ENCODE data around the gene PTCD2.
"Not testable (repeated sequence)": the region's sequence is repeated elsewhere in the genome, so short reads cannot be mapped to it uniquely, and the experiment has no call there.

PTCD2 gene

GRCh38 chr5:72386639-72387038 lies 66.5 kb downstream of the PTCD2 start:
- peak; percentile 17 for DNase-seq

DNA sequence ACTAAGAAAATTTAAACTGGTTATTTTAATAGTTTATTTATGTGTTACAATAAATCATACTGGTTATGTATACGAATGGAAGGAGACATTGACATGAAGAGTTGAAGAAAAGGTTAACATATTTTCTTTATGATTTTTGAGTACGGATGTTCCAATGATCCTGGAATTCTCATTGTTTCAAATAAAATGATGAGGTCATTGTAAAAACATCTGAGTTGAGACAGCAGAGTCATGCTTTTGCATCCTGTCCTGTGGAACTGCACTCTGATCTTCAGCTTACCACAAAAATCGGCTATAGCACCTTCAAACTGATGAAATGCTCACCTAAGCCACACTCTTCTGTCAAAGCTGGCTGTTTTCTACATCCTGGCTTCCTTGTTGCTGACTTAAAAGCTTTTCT lies 67.8 kb downstream of the PTCD2 start:
- no peak for DNase-seq

DNA sequence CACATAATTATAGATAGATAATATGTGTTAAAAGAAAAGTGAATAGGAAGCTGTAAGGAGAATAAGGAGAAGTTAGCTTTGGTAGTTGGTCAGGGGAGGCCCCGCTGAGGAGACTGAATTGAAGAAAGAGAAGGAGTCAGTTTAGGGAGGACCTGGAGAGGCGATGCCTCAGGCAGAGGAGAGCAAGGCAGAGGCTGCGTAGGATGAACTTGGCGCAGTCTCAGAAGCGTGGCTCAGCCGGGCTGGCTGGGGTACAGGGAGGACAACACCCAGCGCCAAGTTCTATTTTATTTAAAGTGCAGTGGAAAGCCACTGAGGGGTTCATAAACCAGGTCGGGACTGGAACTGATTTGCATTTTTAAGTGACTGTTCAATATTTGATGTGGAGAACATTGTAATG lies 68.5 kb downstream of the PTCD2 start:
- DNase-seq, result no peak

DNA sequence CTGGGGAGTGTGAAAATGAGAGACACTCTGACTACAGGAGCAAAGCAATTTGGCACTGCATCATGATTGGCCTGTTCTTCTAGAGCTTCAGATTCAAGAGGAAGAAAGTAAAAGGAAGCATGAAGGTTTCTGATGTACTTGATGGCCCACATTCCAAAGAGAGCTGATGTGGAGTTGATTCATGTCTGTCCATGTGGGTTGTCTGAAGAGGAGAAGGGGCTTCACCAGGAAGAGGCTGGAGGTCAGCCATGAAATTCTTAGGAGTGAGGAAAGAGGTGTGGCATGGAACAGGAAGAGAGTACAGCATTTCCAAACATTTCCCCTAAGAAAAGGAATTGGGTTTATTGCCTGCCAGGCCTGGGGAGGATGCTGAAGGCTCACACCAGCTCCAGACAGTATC lies 70.7 kb downstream of the PTCD2 start:
- DNase-seq, result no peak

DNA sequence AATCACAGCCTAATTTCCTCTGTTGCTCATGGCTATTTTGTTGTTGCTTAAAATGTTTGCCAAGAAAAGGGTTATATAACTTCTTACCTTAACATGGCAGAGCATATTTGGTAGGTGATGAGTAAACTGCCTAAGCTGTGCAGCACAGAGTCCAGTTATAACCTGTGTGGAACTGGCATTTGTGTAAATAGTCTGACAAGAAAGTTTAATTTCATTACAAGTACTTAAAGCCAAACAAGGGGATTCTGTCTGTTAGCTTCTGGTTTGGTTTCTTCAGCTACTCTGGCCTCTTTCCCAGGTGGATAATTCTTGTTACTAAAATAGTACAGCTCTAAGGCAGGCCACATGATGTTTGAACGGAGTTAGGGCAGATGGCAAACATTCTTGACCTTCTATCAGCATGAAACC lies 72.2 kb downstream of the PTCD2 start:
- DNase-seq, result no peak

GRCh38 chr5:72393052-72393451 lies 72.9 kb downstream of the PTCD2 start:
- DNase-seq, result no peak

- peak; percentile 52 for DNase-seq
These were observed 74.5 kb downstream of the PTCD2 start for GRCh38 chr5:72394688-72395087.

DNA sequence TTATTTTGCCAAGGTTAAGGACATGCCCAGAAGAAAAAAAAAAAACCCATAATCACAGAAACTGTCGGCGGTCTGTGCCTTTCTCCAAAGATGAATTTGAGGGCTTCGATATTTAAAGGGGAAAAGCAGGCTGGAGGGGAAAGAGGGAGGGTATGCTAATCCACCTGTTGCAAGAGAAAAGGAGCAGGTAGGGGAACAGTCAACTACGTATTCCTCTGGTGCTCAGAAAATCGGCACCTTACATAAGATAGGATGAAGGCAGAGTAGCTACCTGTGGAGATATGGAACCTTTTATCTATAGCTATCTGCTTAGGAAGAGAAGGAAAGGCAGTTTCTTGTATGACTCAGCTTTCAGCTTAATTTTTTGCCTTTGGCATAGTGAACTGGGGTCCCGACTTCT lies 77.7 kb downstream of the PTCD2 start:
- no peak for DNase-seq

- no peak for DNase-seq
These were observed 80.8 kb downstream of the PTCD2 start for GRCh38 chr5:72400950-72401349.

GRCh38 chr5:72402381-72402890 lies 82.3 kb downstream of the PTCD2 start:
- no peak for DNase-seq

DNA sequence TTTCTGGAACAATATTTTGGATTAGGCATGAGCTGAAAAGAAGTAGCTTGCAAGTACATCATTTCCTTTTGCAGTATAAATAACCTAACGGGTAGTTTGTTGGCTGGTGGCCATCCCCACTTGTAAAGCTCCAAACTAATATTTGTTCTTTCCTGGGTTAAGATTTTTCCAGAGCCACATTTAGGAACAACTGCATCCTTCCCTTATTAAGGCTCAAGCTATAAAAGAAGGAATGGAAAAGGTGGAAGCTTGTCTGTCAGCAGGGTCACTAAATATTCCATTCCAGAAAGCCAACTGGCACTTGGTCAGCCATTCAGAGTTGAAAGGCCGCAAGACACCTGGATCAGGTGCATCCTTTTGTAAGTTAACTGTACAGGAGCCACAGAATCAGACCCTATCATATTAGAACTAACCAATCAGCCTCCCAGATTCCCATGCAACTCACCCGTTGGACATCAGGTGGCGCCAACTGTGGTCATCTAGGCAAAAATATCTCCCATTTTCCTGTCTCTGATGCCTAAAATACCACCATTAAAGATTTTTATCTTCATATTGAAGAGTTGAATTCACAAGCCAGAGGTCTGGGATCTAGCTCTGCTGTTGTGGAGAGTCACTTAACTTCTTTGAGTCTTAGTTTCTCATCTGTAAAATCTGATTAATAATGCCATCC lies 82.9 kb downstream of the PTCD2 start:
- peak; percentile 11 for DNase-seq

DNA sequence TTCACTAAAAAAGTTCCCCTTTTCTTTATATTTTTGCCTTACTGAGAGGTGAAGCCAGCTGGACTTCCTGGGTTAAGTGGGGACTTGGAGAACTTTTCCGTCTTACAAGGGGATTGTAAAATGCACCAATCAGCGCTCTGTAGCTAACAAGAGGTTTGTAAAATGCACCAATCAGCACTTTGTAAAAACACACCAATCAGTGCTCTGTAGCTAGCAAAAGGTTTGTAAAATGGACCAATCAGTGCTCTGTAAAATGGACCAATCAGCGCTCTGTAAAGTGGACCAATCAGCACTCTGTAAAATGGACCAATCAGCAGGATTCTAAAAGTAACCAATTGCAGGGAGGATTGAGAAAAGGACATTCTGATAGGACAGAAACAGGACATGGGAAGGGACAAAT lies 84.6 kb downstream of the PTCD2 start:
- DNase-seq, result not testable (repeated sequence)

GRCh38 chr5:72407078-72407477 lies 86.9 kb downstream of the PTCD2 start:
- DNase-seq, result no peak

DNA sequence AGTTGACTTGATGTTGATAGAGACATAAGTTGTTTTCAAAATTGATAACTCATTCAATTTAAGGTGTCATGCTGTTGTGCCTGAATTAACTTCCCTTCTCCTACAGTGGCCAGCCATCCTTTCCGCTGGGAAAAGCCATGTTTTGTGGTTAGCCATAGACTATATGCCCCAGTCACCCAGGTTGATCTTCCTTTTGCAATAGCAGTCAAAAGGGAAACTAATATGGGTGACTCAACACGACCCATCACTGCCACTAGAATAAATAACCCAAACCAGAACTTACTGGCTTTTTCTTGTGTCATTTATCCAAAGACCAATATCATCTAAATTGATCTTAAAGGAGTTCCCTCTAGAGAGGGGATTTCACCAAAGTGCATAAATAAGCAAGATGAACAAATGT lies 87.4 kb downstream of the PTCD2 start:
- no peak for DNase-seq

DNA sequence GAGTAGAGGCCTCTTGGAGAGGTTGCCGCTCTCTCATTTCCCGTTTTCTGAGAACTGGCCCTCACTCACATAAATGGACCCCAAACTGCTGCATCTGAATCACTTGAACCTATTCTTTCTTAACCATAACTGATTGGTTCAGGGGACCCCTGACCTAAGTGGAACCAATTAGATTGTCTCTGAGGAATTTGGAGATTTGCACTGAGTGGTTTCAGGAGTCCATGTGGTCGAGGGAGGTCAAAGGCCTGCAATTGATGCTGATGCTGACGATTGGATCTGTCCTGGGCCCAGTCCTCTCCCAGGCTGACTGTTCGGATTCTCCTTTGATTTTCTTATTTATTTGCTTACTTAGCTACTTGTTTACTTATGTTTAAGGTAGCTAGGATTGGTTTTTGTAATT lies 88.0 kb downstream of the PTCD2 start:
- DNase-seq, result no peak

GRCh38 chr5:72408603-72409002 lies 88.4 kb downstream of the PTCD2 start:
- DNase-seq, result no peak

- no peak for DNase-seq
These were observed 90.6 kb downstream of the PTCD2 start for GRCh38 chr5:72410688-72411295.

DNA sequence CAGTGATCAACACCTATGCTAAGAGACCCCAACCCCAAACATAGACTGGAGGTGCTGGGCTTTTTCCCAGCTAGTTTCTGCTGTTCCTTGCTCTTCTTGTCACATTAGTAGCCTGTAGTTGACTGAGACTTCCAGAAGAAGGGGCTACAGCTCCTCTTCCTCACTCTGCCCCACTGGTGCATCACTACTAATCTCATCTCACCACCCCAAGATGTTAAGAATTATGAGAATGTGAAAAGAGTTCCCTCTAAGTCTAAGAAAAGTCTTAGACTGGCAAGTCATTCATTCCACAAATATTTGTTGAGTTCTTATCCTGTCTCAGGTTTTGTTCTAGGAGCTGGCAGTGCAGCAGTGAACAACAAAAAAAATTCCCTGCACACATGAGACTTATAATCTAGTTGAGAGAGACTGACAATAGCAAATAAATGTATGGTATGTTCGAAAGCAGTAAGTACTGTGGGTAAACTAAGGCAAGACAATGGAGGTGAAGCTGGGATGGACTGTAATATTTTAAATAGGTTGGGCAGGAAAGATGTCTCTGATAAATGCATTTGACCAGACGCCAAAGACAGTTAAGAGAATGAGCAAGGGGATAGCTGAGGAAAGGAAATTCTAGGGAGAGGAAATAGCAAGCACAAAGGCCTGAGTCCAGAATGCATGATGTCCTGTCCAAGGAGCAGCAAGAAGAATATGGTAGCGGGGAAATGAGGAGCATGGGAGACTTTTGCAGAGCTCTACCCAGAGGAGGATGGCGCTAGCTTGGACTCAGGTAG lies 92.3 kb downstream of the PTCD2 start:
- no peak for DNase-seq

- no peak for DNase-seq
These were observed 95.6 kb downstream of the PTCD2 start for GRCh38 chr5:72415616-72416325.

DNA sequence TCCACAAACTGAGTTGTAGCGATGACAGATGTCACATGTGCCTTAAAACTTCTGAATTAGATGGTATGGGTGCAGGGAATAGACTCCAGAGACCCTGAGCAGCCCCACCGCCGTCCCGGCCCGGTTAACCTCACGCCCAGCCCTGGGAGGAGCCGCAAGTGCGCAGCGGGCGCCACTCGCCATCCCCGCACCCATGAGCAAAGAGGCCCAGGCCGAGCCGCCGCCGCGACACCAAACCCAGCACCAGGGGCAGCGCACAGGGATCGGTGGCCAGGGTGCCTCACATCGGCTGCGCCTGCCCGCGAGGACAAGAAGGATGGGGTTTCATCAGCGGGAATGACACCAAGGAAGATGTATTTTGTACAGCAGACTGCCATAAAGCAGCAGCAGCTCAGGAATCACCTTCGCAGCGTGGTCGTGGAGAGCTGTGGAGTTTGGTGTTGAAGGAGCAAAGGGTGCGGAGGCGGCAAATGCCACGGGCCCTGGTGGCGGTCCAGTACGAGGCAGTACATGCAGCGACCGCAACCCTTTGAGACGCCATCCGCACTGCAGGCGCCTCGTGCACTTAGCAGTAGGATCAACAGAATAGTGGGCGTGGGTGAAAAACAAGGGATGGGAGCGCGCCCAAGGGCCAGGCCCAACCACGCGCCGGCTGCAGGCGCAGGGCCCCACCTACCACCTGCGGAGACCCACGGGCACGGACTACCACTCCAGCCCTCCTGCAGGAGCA lies 97.3 kb downstream of the PTCD2 start:
- no peak for DNase-seq
